H1 (cell line): ENCODE measurements around the gene NCEH1. TPM values are rescaled to one million over a fixed set of nuclear protein-coding genes. Genes with fewer than 3 reads are reported as not detected.

ENCODE experiments used
- CTCF ChIA-PET: fragments of 300-600 bp; sonication (Branson Sonifier 250); formaldehyde crosslinking; loops from one replicate; lab custom pipeline; 2021; ENCODE audit not compliant: partially characterized antibody; lab: Charles Lee
- POLR2A ChIA-PET: fragments of 300-600 bp; sonication (Branson Sonifier 250); formaldehyde crosslinking; loops from one replicate; lab custom pipeline; 2021; ENCODE audit warnings: inconsistent platforms; ENCODE audit not compliant: partially characterized antibody; lab: Charles Lee
- DNase-seq, 2 experiments: peaks; one replicate each; pipeline versions ENCODE4 v3.0.0 to v3.0.0-alpha.2; 2010 to 2022; ENCODE audit warnings: low spot score in 2 of 2, low read depth in 1 of 2, mixed read lengths in 1 of 2
- FAIRE-seq: peaks from 2 replicates; lab custom pipeline; 2011; peaks lifted over from hg19 to GRCh38; lab: Jason Lieb, UNC
- H2AFZ ChIP-seq: 2 replicates; pipeline ENCODE4 v1.8.1; 2012; ENCODE audit warnings: low read length, inconsistent platforms
- H2AK5ac ChIP-seq: 2 replicates; pipeline ENCODE4 v1.6.1; 2013; ENCODE audit warnings: low read depth, low read length
- H2BK120ac ChIP-seq: replicated peaks from 2 replicates; pipeline ENCODE3; 2013; ENCODE audit warnings: low read depth, low read length, inconsistent platforms
- H2BK12ac ChIP-seq: 2 replicates; pipeline ENCODE4 v1.6.1; 2013; ENCODE audit warnings: low read depth, low read length
- H2BK15ac ChIP-seq: 2 replicates; pipeline ENCODE4 v1.6.1; 2013; ENCODE audit warnings: low read length
- H2BK20ac ChIP-seq: 2 replicates; pipeline ENCODE4 v1.6.1; 2013; ENCODE audit warnings: low read length
- H2BK5ac ChIP-seq: 2 replicates; pipeline ENCODE4 v1.6.1; 2013; ENCODE audit warnings: low read depth, low read length
- H3K14ac ChIP-seq: 2 replicates; pipeline ENCODE4 v1.6.1; 2013; ENCODE audit warnings: inconsistent platforms; ENCODE audit not compliant: insufficient read length
- H3K18ac ChIP-seq: 2 replicates; pipeline ENCODE4 v1.6.1; 2013; ENCODE audit warnings: low read length; ENCODE audit errors: extremely low read depth
- H3K23ac ChIP-seq: 2 replicates; pipeline ENCODE4 v1.6.1; 2013; ENCODE audit warnings: inconsistent platforms; ENCODE audit not compliant: insufficient read length
- H3K23me2 ChIP-seq: 2 replicates; pipeline ENCODE4 v1.6.1; 2013; ENCODE audit warnings: low read depth, low read length
- H3K27ac ChIP-seq: 2 replicates; pipeline ENCODE4 v1.6.1; 2011; ENCODE audit warnings: low read depth, low read length, inconsistent platforms
- H3K27me3 ChIP-seq, 4 experiments: replicated peaks in 1 of 4; 1 replicate in 1 of 4; 2 replicates in 3 of 4; pipeline versions ENCODE4 v1.6.1 to v1.8.1; 2011 to 2013; ENCODE audit warnings: low read length in 3 of 4, mild to moderate bottlenecking in 3 of 4, inconsistent platforms in 2 of 4, mixed read lengths in 2 of 4, moderate library complexity in 1 of 4; ENCODE audit not compliant: control insufficient read depth in 3 of 4, insufficient read depth in 3 of 4; ENCODE audit errors: extremely low read depth in 1 of 4
- H3K36me3 ChIP-seq, 4 experiments: 2 replicates each; pipeline versions ENCODE4 v1.6.1 to v1.8.1; 2011 to 2013; ENCODE audit warnings: mild to moderate bottlenecking in 4 of 4, low read length in 3 of 4, moderate library complexity in 2 of 4, control low read depth in 1 of 4, inconsistent platforms in 1 of 4; ENCODE audit not compliant: insufficient read depth in 4 of 4, control insufficient read depth in 2 of 4
- H3K4ac ChIP-seq: replicated peaks from 2 replicates; pipeline ENCODE3; 2013; ENCODE audit warnings: low read length, low read depth, mixed read lengths, inconsistent platforms; ENCODE audit not compliant: insufficient read length
- H3K4me1 ChIP-seq, 4 experiments: replicated peaks in 1 of 4; 1 replicate in 1 of 4; 2 replicates in 3 of 4; pipeline versions ENCODE4 v1.6.1 to v1.8.1; 2011 to 2013; ENCODE audit warnings: low read length in 3 of 4, inconsistent platforms in 2 of 4, mixed read lengths in 1 of 4; ENCODE audit not compliant: insufficient read depth in 4 of 4, control insufficient read depth in 3 of 4
- H3K4me2 ChIP-seq, 2 experiments: 2 replicates each; pipeline versions ENCODE4 v1.6.1 to v1.8.1; 2011 to 2013; ENCODE audit warnings: low read depth in 2 of 2, low read length in 2 of 2, control low read depth in 1 of 2, inconsistent platforms in 1 of 2, mild to moderate bottlenecking in 1 of 2; ENCODE audit not compliant: insufficient read depth in 1 of 2
- H3K4me3 ChIP-seq, 4 experiments: fragments of 200-600, 300-600 bp in 1 of 4; sonication (generic), shearing (Covaris generic), sonication (Bioruptor Twin) in 1 of 4; 2 replicates each; pipeline versions ENCODE4 v1.5.1 to v1.8.1; 2011 to 2016; ENCODE audit warnings: low read length in 4 of 4, low read depth in 3 of 4, control low read depth in 2 of 4, inconsistent platforms in 2 of 4, mild to moderate bottlenecking in 2 of 4, mixed read lengths in 1 of 4, moderate library complexity in 1 of 4; ENCODE audit not compliant: insufficient read depth in 2 of 4; ENCODE audit errors: extremely low read depth in 1 of 4
- H3K56ac ChIP-seq: replicated peaks from 2 replicates; pipeline ENCODE3; 2013; ENCODE audit warnings: low read depth, mild to moderate bottlenecking, mixed read lengths, low read length, inconsistent platforms; ENCODE audit not compliant: insufficient read length
- H3K79me1 ChIP-seq: 2 replicates; pipeline ENCODE4 v1.6.1; 2013; ENCODE audit warnings: low read depth, low read length, control low read depth
- H3K79me2 ChIP-seq, 2 experiments: 2 replicates each; pipeline versions ENCODE4 v1.6.1 to v1.8.1; 2012 to 2013; ENCODE audit warnings: low read length in 2 of 2, mild to moderate bottlenecking in 2 of 2, inconsistent platforms in 1 of 2; ENCODE audit not compliant: insufficient read depth in 2 of 2, control insufficient read depth in 1 of 2
- H3K9ac ChIP-seq, 4 experiments: replicated peaks in 1 of 4; 1 replicate in 1 of 4; 2 replicates in 3 of 4; pipeline versions ENCODE4 v1.6.1 to v1.8.1; 2011 to 2013; ENCODE audit warnings: low read depth in 3 of 4, low read length in 3 of 4, control low read depth in 2 of 4, mild to moderate bottlenecking in 2 of 4, moderate library complexity in 2 of 4, inconsistent platforms in 1 of 4; ENCODE audit errors: extremely low read depth in 1 of 4
- H3K9me3 ChIP-seq, 2 experiments: 2 replicates each; pipeline versions ENCODE4 v1.6.1 to v1.8.1; 2012 to 2013; ENCODE audit warnings: mild to moderate bottlenecking in 2 of 2, moderate library complexity in 2 of 2, control low read depth in 1 of 2, inconsistent platforms in 1 of 2, low read depth in 1 of 2, low read length in 1 of 2, mixed read lengths in 1 of 2; ENCODE audit not compliant: insufficient read depth in 2 of 2
- H4K20me1 ChIP-seq, 2 experiments: replicated peaks in 1 of 2; 2 replicates each; pipeline versions ENCODE3 to v1.8.1; 2011 to 2013; ENCODE audit warnings: inconsistent platforms in 2 of 2, low read length in 2 of 2, mild to moderate bottlenecking in 1 of 2; ENCODE audit not compliant: insufficient read depth in 2 of 2, control insufficient read depth in 1 of 2
- H4K5ac ChIP-seq: 2 replicates; pipeline ENCODE4 v1.6.1; 2013; ENCODE audit warnings: low read length, low read depth, mixed read lengths, inconsistent platforms; ENCODE audit not compliant: insufficient read length
- H4K8ac ChIP-seq: 2 replicates; pipeline ENCODE4 v1.8.0; 2013; ENCODE audit warnings: mild to moderate bottlenecking, moderate library complexity, low read length, inconsistent platforms; ENCODE audit not compliant: insufficient read depth; ENCODE audit errors: extremely low read depth
- H4K91ac ChIP-seq: replicated peaks from 2 replicates; pipeline ENCODE3; 2013; ENCODE audit warnings: low read length, mixed read lengths, inconsistent platforms; ENCODE audit not compliant: insufficient read length
- CBX8 ChIP-seq: fragments of 300-800, 300-1000 bp; sonication (generic); IDR thresholded peaks from 2 replicates; pipeline ENCODE4 v1.7.1; 2016; ENCODE audit warnings: low read depth, low read length, borderline replicate concordance
- NANOG ChIP-seq: IDR thresholded peaks from 2 replicates; pipeline ENCODE4 v1.6.1; 2011; ENCODE audit warnings: low read length, low read depth, mild to moderate bottlenecking, inconsistent platforms; ENCODE audit not compliant: insufficient read depth, poor library complexity, severe bottlenecking
- USF2 ChIP-seq: IDR thresholded peaks from 2 replicates; pipeline ENCODE4 v1.6.1; 2011; ENCODE audit warnings: low read length, improper control_type of control experiment
- WGBS, 2 experiments: shearing (Covaris generic) in 1 of 2; methylation state at CpG; one replicate each; pipeline versions ENCODE4 v1.1.6 to v1.1.7; 2013 to 2015; ENCODE audit warnings: low lambda C conversion rate in 2 of 2, mixed read lengths in 2 of 2, inconsistent platforms in 1 of 2, low coverage in 1 of 2, missing lambda C conversion rate in 1 of 2; ENCODE audit not compliant: insufficient replicate concordance in 2 of 2, insufficient coverage in 1 of 2, insufficient read length in 1 of 2; ENCODE audit errors: extremely low coverage in 1 of 2, missing lambda C conversion rate in 1 of 2; 5-methylcytosine and 5-hydroxymethylcytosine counted together
- polyA plus RNA-seq, 7 experiments: library from polyadenylated mRNA; depleted of rRNA in 3 of 7; stranded (reverse) in 5 of 7; unstranded in 2 of 7; fragments of >200 nt in 5 of 7; fragments of 200-250 nt in 2 of 7; gene quantifications; 1 replicate in 5 of 7; 2 replicates in 1 of 7; 4 replicates in 1 of 7; pipeline versions ENCODE4 v1.2.1 to v1.2.3, GENCODE V29; 2011 to 2013; ENCODE audit warnings: missing spikeins in 2 of 7, mixed read lengths in 2 of 7
- total RNA-seq: library from RNA; stranded (reverse); fragmentation: NEBNext Ultra II Directional; extraction: Animal tissue kit (Norgen Biotek cat#: 25700); gene quantifications from 2 replicates; pipeline ENCODE4 v1.2.1, GENCODE V29; 2021

The NCEH1 gene
- total and polyA plus RNA-seq, 2 of the 8 experiments (the other 6 are each of a cell fraction or from before 2014, with no cell fraction given): 2.2 to 6.4 TPM

- ChIA-PET POLR2A (no interaction called here), CTCF (interaction anchor here (0.6 to 1.6 kb wide), 2 partner anchors 68 to 1526 kb away, joined by 3 read pairs; no protein-coding TSS in a partner anchor)
- no peaks in the 10 kb centered on the region for H3K4me1 ChIP-seq
- 98% methylated on average over 3 of the region's 3 CpGs; no CpG with 5 or more reads in 1 of the 2 experiments for WGBS, 2 experiments
- H3K4ac ChIP-seq: no peak overlapping the region
- H4K91ac ChIP-seq: no peak overlapping the region
- no peak for FAIRE-seq
- no peaks in the 10 kb centered on the region for H3K79me1 ChIP-seq
- no peaks in the 10 kb centered on the region for H3K27me3 ChIP-seq
- no peak overlapping the region for H3K18ac ChIP-seq
- H2AK5ac ChIP-seq: no peak overlapping the region
- no peak overlapping the region for H2BK15ac ChIP-seq
- H4K8ac ChIP-seq: no peak overlapping the region
- H3K23me2 ChIP-seq: no peaks in the 10 kb centered on the region
- no peak overlapping the region for H2BK20ac ChIP-seq
- H2BK120ac ChIP-seq: no peak overlapping the region
- no peaks in the 10 kb centered on the region for H4K20me1 ChIP-seq
- no peak overlapping the region for H3K9ac ChIP-seq
- no peak overlapping the region for H2BK12ac ChIP-seq
- H3K14ac ChIP-seq: no peak overlapping the region
- H3K56ac ChIP-seq: no peak overlapping the region
- H3K9me3 ChIP-seq: no peaks in the 10 kb centered on the region
- H2AFZ ChIP-seq: no peak overlapping the region
- no peaks in the 10 kb centered on the region for H3K79me2 ChIP-seq
- H2BK5ac ChIP-seq: no peak overlapping the region
- no peak overlapping the region for H3K4me2 ChIP-seq
- no peak for TF ChIP-seq CBX8
- no peak for TF ChIP-seq USF2
- no peak for TF ChIP-seq NANOG
- TF ChIP-seq, all 59 proteins: peak for 0
- Histone ChIP-seq H4K5ac (no peak overlapping the region), H3K36me3 (no peaks in the 10 kb centered on the region), H3K4me3 (no peak overlapping the region), H3K23ac (no peak overlapping the region), H3K27ac (no peak overlapping the region)
- no peak for DNase-seq
Measured at GRCh38 chr3:172598904-172599303, 112.0 kb downstream of the NCEH1 start.
